SK-N-SH (cell line): ENCODE results near the gene SYNJ2. TPM values are rescaled to one million over a fixed set of nuclear protein-coding genes. Genes with fewer than 3 reads are reported as not detected.

Experiments used
- CTCF ChIA-PET: fragments of 300-600, 350-600 bp; formaldehyde crosslinking; extraction: SDS; loops from one replicate; lab custom pipeline; 2021; lab: Yijun Ruan, JAX
- POLR2A ChIA-PET: fragments of 350-600 bp; sonication (Branson Sonifier 250); formaldehyde crosslinking; extraction: SDS; loops from one replicate; lab custom pipeline; 2020; ENCODE audit warnings: antibody characterized with exemption, inconsistent platforms; lab: Yijun Ruan, JAX
- DNase-seq: peaks from one replicate; pipeline ENCODE4 v3.0.0; 2012
- H2AFZ ChIP-seq: fragments of 200-600 bp; sonication (generic); 2 replicates; pipeline ENCODE4 v1.8.1; 2016; ENCODE audit warnings: antibody characterized with exemption, mild to moderate bottlenecking, low read depth
- H3F3A ChIP-seq: fragments of 200-600 bp; sonication (generic); replicated peaks from 2 replicates; pipeline ENCODE3; 2016; ENCODE audit warnings: antibody characterized with exemption, mild to moderate bottlenecking; ENCODE audit not compliant: insufficient read depth
- H3K27ac ChIP-seq, 2 experiments: fragments of 200-500 bp in 1 of 2; fragments of 200-600 bp in 1 of 2; sonication (Bioruptor generic) in 1 of 2; sonication (generic), shearing (Covaris generic) in 1 of 2; 2 replicates each; pipeline versions ENCODE4 v1.5.1 to v1.6.1; 2014 to 2016; ENCODE audit warnings: low read depth in 2 of 2, inconsistent platforms in 1 of 2, low read length in 1 of 2, mild to moderate bottlenecking in 1 of 2, mixed read lengths in 1 of 2
- H3K27me3 ChIP-seq: fragments of 200-600 bp; sonication (generic), shearing (Covaris generic); 2 replicates; pipeline ENCODE4 v1.6.1; 2016; ENCODE audit warnings: mixed run types; ENCODE audit not compliant: insufficient read depth
- H3K36me3 ChIP-seq, 2 experiments: fragments of 200-500 bp in 1 of 2; fragments of 200-600 bp in 1 of 2; sonication (Bioruptor generic) in 1 of 2; sonication (generic) in 1 of 2; replicated peaks in 1 of 2; 2 replicates each; pipeline versions ENCODE3 to v1.5.1; 2014 to 2016; ENCODE audit warnings: low read length in 1 of 2, mild to moderate bottlenecking in 1 of 2; ENCODE audit not compliant: insufficient read depth in 2 of 2, control insufficient read depth in 1 of 2
- H3K4me1 ChIP-seq, 2 experiments: fragments of 200-500 bp in 1 of 2; fragments of 200-600 bp in 1 of 2; sonication (Bioruptor generic) in 1 of 2; sonication (generic), shearing (Covaris generic) in 1 of 2; 2 replicates each; pipeline versions ENCODE4 v1.5.1 to v1.6.1; 2014 to 2016; ENCODE audit warnings: low read depth in 1 of 2, low read length in 1 of 2, mixed run types in 1 of 2; ENCODE audit not compliant: insufficient read depth in 2 of 2, control insufficient read depth in 1 of 2
- H3K4me2 ChIP-seq: fragments of 200-600 bp; sonication (generic), shearing (Covaris generic); 2 replicates; pipeline ENCODE4 v1.6.1; 2017; ENCODE audit warnings: mixed run types
- H3K4me3 ChIP-seq, 2 experiments: fragments of 200-500 bp in 1 of 2; fragments of 200-600 bp in 1 of 2; sonication (Bioruptor generic) in 1 of 2; sonication (generic), shearing (Covaris generic) in 1 of 2; 2 replicates each; pipeline versions ENCODE4 v1.5.1 to v1.8.1; 2014 to 2016; ENCODE audit warnings: low read depth in 2 of 2, inconsistent platforms in 1 of 2, low read length in 1 of 2, mild to moderate bottlenecking in 1 of 2, mixed read lengths in 1 of 2, moderate library complexity in 1 of 2
- H3K79me2 ChIP-seq: fragments of 200-600 bp; sonication (generic); 2 replicates; pipeline ENCODE4 v1.8.1; 2017; ENCODE audit warnings: mild to moderate bottlenecking; ENCODE audit not compliant: insufficient read depth
- H3K9ac ChIP-seq: fragments of 200-600 bp; sonication (generic); 2 replicates; pipeline ENCODE4 v1.6.1; 2017; ENCODE audit warnings: mixed run types
- H3K9me2 ChIP-seq: fragments of 200-600 bp; sonication (generic); 2 replicates; pipeline ENCODE4 v1.6.1; 2017; ENCODE audit warnings: mixed run types
- H3K9me3 ChIP-seq: fragments of 200-600 bp; sonication (generic); 2 replicates; pipeline ENCODE4 v1.6.1; 2017; ENCODE audit warnings: mixed run types, mild to moderate bottlenecking, moderate library complexity
- H4K20me1 ChIP-seq: fragments of 200-600 bp; sonication (generic); 2 replicates; pipeline ENCODE4 v1.6.1; 2017; ENCODE audit warnings: mild to moderate bottlenecking, mixed run types; ENCODE audit not compliant: insufficient read depth
- FOSL2 ChIP-seq: IDR thresholded peaks from 2 replicates; pipeline ENCODE4 v1.4.0; 2012; ENCODE audit warnings: low read depth, mild to moderate bottlenecking, moderate library complexity, borderline replicate concordance
- GATA2 ChIP-seq: sonication (generic); formaldehyde crosslinking; IDR thresholded peaks from 2 replicates; pipeline ENCODE4 v1.5.0; 2020; ENCODE audit warnings: mild to moderate bottlenecking, missing genetic modification reagents
- IRF3 ChIP-seq: fragments of 150-350 bp; IDR thresholded peaks from 2 replicates; pipeline ENCODE4 v1.6.1; 2016; ENCODE audit warnings: mild to moderate bottlenecking, low read depth, low read length
- JUND ChIP-seq: IDR thresholded peaks from 2 replicates; pipeline ENCODE4 v1.4.0; 2012
- NFIC ChIP-seq: IDR thresholded peaks from 2 replicates; pipeline ENCODE4 v1.4.0; 2012; ENCODE audit warnings: borderline replicate concordance
- RAD21 ChIP-seq: IDR thresholded peaks from 2 replicates; pipeline ENCODE4 v1.6.1; 2012; ENCODE audit warnings: mild to moderate bottlenecking, low read length
- RCOR1 ChIP-seq: fragments of 150-350 bp; IDR thresholded peaks from 2 replicates; pipeline ENCODE4 v1.6.1; 2017; ENCODE audit warnings: antibody characterized with exemption, low read length
- REST ChIP-seq: IDR thresholded peaks from 2 replicates; pipeline ENCODE4 v1.6.1; 2012; ENCODE audit warnings: mild to moderate bottlenecking, low read depth, low read length, moderate library complexity
- RFX5 ChIP-seq: IDR thresholded peaks from 2 replicates; pipeline ENCODE4 v1.6.1; 2012; ENCODE audit warnings: mild to moderate bottlenecking, improper control_type of control experiment, low read length
- SIN3A ChIP-seq: IDR thresholded peaks from 2 replicates; pipeline ENCODE4 v1.6.1; 2012; ENCODE audit warnings: low read depth, mild to moderate bottlenecking, low read length, moderate library complexity, borderline replicate concordance
- TCF12 ChIP-seq: IDR thresholded peaks from 2 replicates; pipeline ENCODE4 v1.4.0; 2012
- TEAD4 ChIP-seq: IDR thresholded peaks from 2 replicates; pipeline ENCODE4 v1.4.0; 2012; ENCODE audit warnings: mild to moderate bottlenecking, borderline replicate concordance; ENCODE audit not compliant: insufficient read depth
- YY1 ChIP-seq: IDR thresholded peaks from 2 replicates; pipeline ENCODE4 v1.4.0; 2012; ENCODE audit warnings: low read depth, mild to moderate bottlenecking
- ZBTB33 ChIP-seq: IDR thresholded peaks from 2 replicates; pipeline ENCODE4 v1.4.0; 2012; ENCODE audit warnings: low read depth, borderline replicate concordance
- whole genome bisulfite sequencing: methylation state at CpG from one replicate; pipeline ENCODE4 v1.1.6; 2017; ENCODE audit warnings: low lambda C conversion rate; 5-methylcytosine and 5-hydroxymethylcytosine counted together
- polyA plus RNA-seq, 3 experiments: library from polyadenylated mRNA; depleted of rRNA; stranded (reverse); fragments of >200 nt; gene quantifications; 2 replicates each; pipeline ENCODE4 v1.2.3, GENCODE V29; 2012

Gene SYNJ2
- polyA plus RNA-seq, 1 of the 3 experiments (the other 2 are of a cell fraction): 40.0 TPM

GRCh38 chr6:158109748-158110147, 128.1 kb downstream of the SYNJ2 start:
- Histone ChIP-seq H3K4me3 (no peak overlapping the region), H3K27ac (no peak overlapping the region), H3K79me2 (0 out of 2 replicates have a peak, but pooled peaks cover 2% of the 10 kb centered on the region), H3F3A (peaks cover 38% of the 10 kb centered on the region), H3K4me2 (no peak overlapping the region), H3K9me2 (no peaks in the 10 kb centered on the region), H3K36me3 (peaks cover 21 to 54% of the 10 kb centered on the region in 2 experiments), H4K20me1 (no peaks in the 10 kb centered on the region), H3K9me3 (no peaks in the 10 kb centered on the region), H3K9ac (no peak overlapping the region), H3K27me3 (no peaks in the 10 kb centered on the region), H3K4me1 (peaks cover 0 to 6% of the 10 kb centered on the region in 2 experiments; a peak in 1 of 4 replicates), H2AFZ (no peak overlapping the region)
- DNase-seq: no peak
- POLR2A ChIA-PET: no interaction called here
- TF ChIP-seq GATA2 (CRISPR knock-in tag) (no peak), TCF12 (no peak), TEAD4 (no peak), YY1 (no peak), RCOR1 (no peak), RFX5 (no peak), ZBTB33 (no peak), REST (no peak), JUND (no peak), FOSL2 (no peak), SIN3A (no peak), RAD21 (no peak), IRF3 (no peak), NFIC (no peak)
- 96% methylated on average over 2 of the region's 2 CpGs for WGBS
- CTCF ChIA-PET: interaction anchor here (1.0 to 2.1 kb wide), 2 partner anchors 38 to 353 kb away, joined by 3 to 7 read pairs; no protein-coding TSS in a partner anchor
